HEK293T (cell line): Measurements from ENCODE around the gene ACY1.

Experiments
- CTCF ChIA-PET: fragments of 350-600 bp; formaldehyde crosslinking; extraction: SDS; loops from one replicate; lab custom pipeline; 2021; ENCODE audit warnings: antibody characterized with exemption, inconsistent platforms; lab: Yijun Ruan, JAX
- POLR2A ChIA-PET: fragments of 350-600 bp; formaldehyde crosslinking; extraction: SDS; loops from one replicate; lab custom pipeline; 2020; ENCODE audit warnings: antibody characterized with exemption, inconsistent platforms; lab: Yijun Ruan, JAX
- DNase-seq: peaks from one replicate; pipeline ENCODE4 v3.0.0; 2012; ENCODE audit warnings: mixed read lengths; ENCODE audit errors: extremely low spot score
- ARNT ChIP-seq: fragments of 450-650 bp; IDR thresholded peaks from 2 replicates; pipeline ENCODE4 v1.6.1; 2017; ENCODE audit warnings: mild to moderate bottlenecking
- BHLHE40 ChIP-seq: fragments of 450-650 bp; IDR thresholded peaks from 2 replicates; pipeline ENCODE4 v1.6.1; 2016; ENCODE audit warnings: mild to moderate bottlenecking, moderate library complexity, borderline replicate concordance
- CTBP1 ChIP-seq: fragments of 450-650 bp; IDR thresholded peaks from 2 replicates; pipeline ENCODE4 v1.6.1; 2016; ENCODE audit warnings: borderline replicate concordance
- ELF4 ChIP-seq: fragments of 450-650 bp; IDR thresholded peaks from 2 replicates; pipeline ENCODE4 v1.6.1; 2017; ENCODE audit warnings: antibody characterized with exemption
- FOXA1 ChIP-seq: fragments of 450-650 bp; IDR thresholded peaks from 2 replicates; pipeline ENCODE4 v1.6.1; 2016; ENCODE audit warnings: mild to moderate bottlenecking
- FOXK2 ChIP-seq: fragments of 450-650 bp; IDR thresholded peaks from 2 replicates; pipeline ENCODE4 v1.6.1; 2016; ENCODE audit warnings: mild to moderate bottlenecking
- FOXM1 ChIP-seq: fragments of 450-650 bp; IDR thresholded peaks from 2 replicates; pipeline ENCODE4 v1.6.1; 2017; ENCODE audit warnings: mild to moderate bottlenecking, borderline replicate concordance
- HDGF ChIP-seq: fragments of 450-650 bp; IDR thresholded peaks from 2 replicates; pipeline ENCODE4 v1.6.1; 2017; ENCODE audit warnings: antibody characterized with exemption, borderline replicate concordance
- L3MBTL2 ChIP-seq: fragments of 450-650 bp; conservative IDR thresholded peaks from 2 replicates; pipeline ENCODE4 v1.6.1; 2016; ENCODE audit warnings: mild to moderate bottlenecking
- LEF1 ChIP-seq: fragments of 450-650 bp; IDR thresholded peaks from 2 replicates; pipeline ENCODE4 v1.6.1; 2017; ENCODE audit warnings: mild to moderate bottlenecking, borderline replicate concordance
- NFRKB ChIP-seq: fragments of 450-650 bp; IDR thresholded peaks from 2 replicates; pipeline ENCODE4 v1.6.1; 2016; ENCODE audit warnings: mild to moderate bottlenecking, moderate library complexity
- SP1 ChIP-seq: fragments of 450-650 bp; IDR thresholded peaks from 2 replicates; pipeline ENCODE4 v1.6.1; 2017
- SUZ12 ChIP-seq: fragments of 450-650 bp; IDR thresholded peaks from 2 replicates; pipeline ENCODE4 v1.6.1; 2016; ENCODE audit warnings: mild to moderate bottlenecking
- TARDBP ChIP-seq: fragments of 450-650 bp; IDR thresholded peaks from 2 replicates; pipeline ENCODE4 v1.6.1; 2016
- ZNF384 ChIP-seq: fragments of 450-650 bp; IDR thresholded peaks from 2 replicates; pipeline ENCODE4 v1.6.1; 2016
- TF ChIP-seq, protein P1 (sequence below): fragments of 450-650 bp; IDR thresholded peaks from 2 replicates; pipeline ENCODE4 v1.6.1; 2016

Gene ACY1

DNA sequence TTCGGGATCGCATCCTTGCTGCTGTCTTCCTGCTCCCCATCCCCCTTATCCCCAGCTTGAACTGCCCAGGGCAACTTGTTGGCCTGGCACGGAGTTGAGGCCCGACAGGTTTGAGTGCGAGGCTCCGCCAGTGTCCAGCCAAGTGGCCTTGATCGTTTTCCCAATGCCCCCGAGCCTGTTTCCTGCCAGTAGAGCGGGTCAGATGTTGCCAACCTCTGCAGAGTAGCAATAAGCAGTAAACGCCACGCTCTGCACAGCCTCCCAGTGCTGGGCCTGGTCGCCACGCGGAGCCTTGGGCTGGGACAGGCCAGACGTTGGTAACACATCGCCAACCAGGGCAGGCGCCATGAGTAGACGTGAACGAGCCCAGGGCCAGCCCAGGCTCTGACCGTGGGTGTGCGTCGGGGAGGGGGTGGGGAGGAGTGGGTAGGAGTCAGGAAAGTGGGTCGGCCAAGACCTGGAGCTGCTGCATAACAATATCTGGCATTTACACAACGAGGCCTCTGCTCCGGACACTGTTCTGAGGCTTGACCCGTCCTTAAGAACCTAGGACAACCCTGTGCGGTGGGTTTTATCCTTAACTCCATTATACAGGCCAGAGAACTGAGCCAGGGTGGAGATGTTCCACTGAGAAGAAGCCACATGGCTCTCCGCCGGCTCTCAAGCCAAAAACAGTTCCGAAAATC, 8.9 kb upstream of the ACY1 start:
- ChIA-PET CTCF (interaction anchor here (0.7 to 4.5 kb wide), 7 partner anchors 8 to 42 kb away, joined by 3 to 21 read pairs (median 5); partner anchors contain the start of genes ACY1, PARP3 and RRP9), POLR2A (interaction anchor here (0.7 to 4.2 kb wide), 13 partner anchors 9 to 82 kb away, joined by 3 to 52 read pairs (median 6); partner anchors contain the start of genes ACY1, DUSP7, PARP3 and RPL29)
- no peak for DNase-seq
- no peak for TF ChIP-seq TARDBP
- no peak for TF ChIP-seq SP1
- no peak for TF ChIP-seq FOXA1
- no peak for TF ChIP-seq L3MBTL2
- no peak for TF ChIP-seq BHLHE40
- TF ChIP-seq FOXK2, result no peak
- no peak for TF ChIP-seq ARNT
- TF ChIP-seq SUZ12, result no peak
- TF ChIP-seq HDGF, result no peak
- TF ChIP-seq CTBP1, result no peak
- no peak for TF ChIP-seq FOXM1

DNA sequence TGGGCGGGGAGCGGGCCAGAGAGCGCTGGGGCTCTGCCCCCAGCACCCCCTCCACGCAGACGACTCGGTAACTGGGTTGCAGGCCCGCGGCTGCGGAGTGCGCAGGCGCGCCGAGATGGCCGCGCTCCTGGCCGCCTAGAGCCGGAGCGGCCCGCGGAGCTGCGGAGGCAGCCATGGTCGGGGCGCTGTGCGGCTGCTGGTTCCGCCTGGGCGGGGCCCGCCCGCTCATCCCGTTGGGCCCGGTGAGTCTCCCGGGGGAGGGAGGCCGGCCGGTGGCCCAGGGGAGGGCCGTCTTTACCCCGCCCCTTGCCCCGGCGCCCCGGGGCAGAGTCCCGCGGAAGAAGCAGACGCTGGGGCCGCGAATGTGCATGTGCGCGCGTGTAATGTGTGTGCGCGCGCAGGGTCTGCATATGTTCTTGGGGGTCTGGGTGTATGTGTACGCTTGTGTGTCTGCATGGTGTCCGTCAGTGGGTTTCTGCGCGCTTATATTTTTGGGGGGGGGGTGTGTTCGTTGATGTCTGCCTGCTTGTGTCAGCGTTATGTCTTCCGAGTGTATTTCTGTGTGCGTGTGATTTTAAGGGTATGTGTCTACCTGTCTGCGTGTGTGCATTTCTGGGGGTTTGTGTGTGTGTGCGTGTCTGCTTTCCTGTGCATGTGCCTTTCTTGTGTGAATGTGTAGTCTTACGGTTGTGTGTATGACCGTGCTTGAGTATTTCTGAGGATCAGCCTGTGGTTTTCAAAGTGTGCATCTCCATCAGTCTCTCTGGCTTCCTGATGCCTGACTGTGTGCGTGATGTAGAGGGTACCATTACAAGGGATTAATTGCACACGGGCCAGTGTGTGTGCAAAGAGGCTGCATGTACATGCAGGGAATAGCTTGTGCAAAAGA, 8.1 kb upstream of the ACY1 start, which contains the start of gene ABHD14A:
TSS of gene ABHD14A (plus strand) at position 102 of the 889 bp plus-strand sequence. CDS start at position 174, 72 bp downstream.
- peak; percentile 82 for DNase-seq
- TF ChIP-seq L3MBTL2 (no peak; the same call in 1 of the 2 replicates), ARNT (no peak), BHLHE40 (no peak), FOXK2 (no peak), LEF1 (no peak), CTBP1 (no peak), FOXA1 (no peak), ZNF384 (no peak)
- ChIA-PET POLR2A (interaction anchor here (0.6 to 4.2 kb wide), 10 partner anchors 8 to 269 kb away, joined by 3 to 52 read pairs (median 6); partner anchors contain the start of genes ACY1, PARP3, PCBP4 and RPL29), CTCF (interaction anchor here (2.4 to 4.5 kb wide), 2 partner anchors 8 to 33 kb away, joined by 14 to 21 read pairs; partner anchors contain the start of genes ACY1, PARP3 and RRP9)

- POLR2A ChIA-PET, result interaction anchor here (0.6 to 4.2 kb wide), 4 partner anchors 9 to 34 kb away, joined by 3 to 52 read pairs (median 5); partner anchors contain the start of genes PARP3, PCBP4, RPL29 and RRP9
- CTCF ChIA-PET, result no interaction called here
- DNase-seq, result peak; percentile 54
- no peak for TF ChIP-seq FOXM1
- no peak for TF ChIP-seq HDGF
- no peak for TF ChIP-seq BHLHE40
- TF ChIP-seq L3MBTL2, result no peak
- TF ChIP-seq SP1, result no peak
- TF ChIP-seq NFRKB, result no peak
- TF ChIP-seq TARDBP, result no peak
- TF ChIP-seq CTBP1, result no peak
- no peak for TF ChIP-seq SUZ12
- TF ChIP-seq, protein P1, sequence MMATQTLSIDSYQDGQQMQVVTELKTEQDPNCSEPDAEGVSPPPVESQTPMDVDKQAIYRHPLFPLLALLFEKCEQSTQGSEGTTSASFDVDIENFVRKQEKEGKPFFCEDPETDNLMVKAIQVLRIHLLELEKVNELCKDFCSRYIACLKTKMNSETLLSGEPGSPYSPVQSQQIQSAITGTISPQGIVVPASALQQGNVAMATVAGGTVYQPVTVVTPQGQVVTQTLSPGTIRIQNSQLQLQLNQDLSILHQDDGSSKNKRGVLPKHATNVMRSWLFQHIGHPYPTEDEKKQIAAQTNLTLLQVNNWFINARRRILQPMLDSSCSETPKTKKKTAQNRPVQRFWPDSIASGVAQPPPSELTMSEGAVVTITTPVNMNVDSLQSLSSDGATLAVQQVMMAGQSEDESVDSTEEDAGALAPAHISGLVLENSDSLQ, result no peak
- TF ChIP-seq ELF4, result no peak
These were observed 7.3 kb upstream of the ACY1 start for GRCh38 chr3:51975852-51976549.

- CTCF ChIA-PET, result no interaction called here
- DNase-seq, result no peak
- TF ChIP-seq SP1, result no peak
- no peak for TF ChIP-seq ZNF384
- TF ChIP-seq TARDBP, result no peak
- TF ChIP-seq NFRKB, result no peak
- TF ChIP-seq SUZ12, result no peak
- TF ChIP-seq, protein P1, result no peak
- no peak for TF ChIP-seq ARNT
- no peak for TF ChIP-seq BHLHE40
- no peak for TF ChIP-seq CTBP1
- no peak for TF ChIP-seq L3MBTL2
- no peak for TF ChIP-seq FOXA1
- TF ChIP-seq HDGF, result no peak
- TF ChIP-seq LEF1, result no peak
- TF ChIP-seq FOXM1, result no peak
- TF ChIP-seq FOXK2, result no peak
- TF ChIP-seq ELF4, result no peak
- POLR2A ChIA-PET, result interaction anchor here (0.6 to 2.0 kb wide), 3 partner anchors 8 to 18 kb away, joined by 3 to 6 read pairs (median 4); partner anchors contain the start of gene RPL29
These were observed 5.7 kb upstream of the ACY1 start for GRCh38 chr3:51977446-51978142.

GRCh38 chr3:51978143-51978502, 5.2 kb upstream of the ACY1 start:
- ChIA-PET CTCF (no interaction called here), POLR2A (interaction anchor here (1.7 to 1.8 kb wide), 2 partner anchors 9 to 17 kb away, joined by 3 to 10 read pairs; partner anchors contain the start of gene RPL29)
- DNase-seq, result no peak
- TF ChIP-seq FOXM1, result no peak
- TF ChIP-seq ARNT, result no peak
- no peak for TF ChIP-seq ZNF384
- TF ChIP-seq, protein P1, result no peak
- no peak for TF ChIP-seq HDGF
- no peak for TF ChIP-seq SUZ12
- TF ChIP-seq FOXA1, result no peak
- no peak for TF ChIP-seq SP1
- TF ChIP-seq L3MBTL2, result no peak
- no peak for TF ChIP-seq LEF1
- no peak for TF ChIP-seq ELF4
- no peak for TF ChIP-seq CTBP1
- TF ChIP-seq FOXK2, result no peak
- no peak for TF ChIP-seq BHLHE40
